Measurements from ENCODE around the gene SHISA3. TPM values are rescaled to one million over a fixed set of nuclear protein-coding genes. Genes with fewer than 3 reads are reported as not detected.
"Not testable (repeated sequence)": the region's sequence is repeated elsewhere in the genome, so short reads cannot be mapped to it uniquely, and the experiment has no call there.

Gene SHISA3
- total RNA-seq, 4 donors from 2014 or later, result 1.2 to 5.8 (median 1.5) TPM

GRCh38 chr4:42364266-42365053, 32.8 kb upstream of the SHISA3 start:
- DNase-seq, result no peak
- TF ChIP-seq POLR2A (IDR thresholded peaks at IDR 0.05) (no peak), CTCF (IDR thresholded peaks at IDR 0.05) (no peak)
- no peaks in the 10 kb centered on the region for H3K36me3 ChIP-seq
- no peak overlapping the region for H3K4me3 ChIP-seq
- no peaks in the 10 kb centered on the region for H3K27me3 ChIP-seq
- no peaks in the 10 kb centered on the region for H3K4me1 ChIP-seq
- H3K27ac ChIP-seq, result no peak overlapping the region
- no peaks in the 10 kb centered on the region for H3K9me3 ChIP-seq

GRCh38 chr4:42366959-42367358, 30.3 kb upstream of the SHISA3 start:
- Histone ChIP-seq H3K4me3 (no peak overlapping the region), H3K27me3 (no peaks in the 10 kb centered on the region)

GRCh38 chr4:42369489-42369888, 27.8 kb upstream of the SHISA3 start:
- Histone ChIP-seq H3K36me3 (no peaks in the 10 kb centered on the region), H3K9me3 (no peaks in the 10 kb centered on the region), H3K27ac (no peak overlapping the region), H3K4me1 (no peaks in the 10 kb centered on the region), H3K27me3 (no peaks in the 10 kb centered on the region), H3K4me3 (no peak overlapping the region)
- TF ChIP-seq CTCF (IDR thresholded peaks at IDR 0.05) (no peak), POLR2A (IDR thresholded peaks at IDR 0.05) (no peak)
- no peak for DNase-seq

More at GRCh38 chr4:42366959-42367358, 30.3 kb upstream of the SHISA3 start:
- no peaks in the 10 kb centered on the region for H3K4me1 ChIP-seq
- H3K9me3 ChIP-seq, result no peaks in the 10 kb centered on the region
- DNase-seq, result no peak
- no peak for TF ChIP-seq CTCF (IDR thresholded peaks at IDR 0.05)
- no peak for TF ChIP-seq POLR2A (IDR thresholded peaks at IDR 0.05)
- H3K27ac ChIP-seq, result no peak overlapping the region
- H3K36me3 ChIP-seq, result no peaks in the 10 kb centered on the region

GRCh38 chr4:42371305-42372252, 25.7 kb upstream of the SHISA3 start:
- no peaks in the 10 kb centered on the region for H3K4me1 ChIP-seq
- no peak overlapping the region for H3K27ac ChIP-seq
- no peaks in the 10 kb centered on the region for H3K9me3 ChIP-seq
- H3K27me3 ChIP-seq, result no peaks in the 10 kb centered on the region
- DNase-seq, result no peak
- no peaks in the 10 kb centered on the region for H3K36me3 ChIP-seq
- H3K4me3 ChIP-seq, result no peak overlapping the region
- TF ChIP-seq POLR2A (IDR thresholded peaks at IDR 0.05), result no peak
- peak in 5 of 6 experiments; percentile 11 to 58 (median 51) for TF ChIP-seq CTCF (IDR thresholded peaks at IDR 0.05)

- H3K27ac ChIP-seq, H3K9me3 ChIP-seq, DNase-seq, H3K4me1 ChIP-seq, H3K27me3 ChIP-seq, H3K4me3 ChIP-seq, H3K36me3 ChIP-seq: not testable (repeated sequence)
Measured at GRCh38 chr4:42372303-42372702, 25.0 kb upstream of the SHISA3 start.

- H3K36me3 ChIP-seq, result no peaks in the 10 kb centered on the region
- H3K4me1 ChIP-seq, result no peaks in the 10 kb centered on the region
- no peak overlapping the region for H3K27ac ChIP-seq
- no peaks in the 10 kb centered on the region for H3K27me3 ChIP-seq
- H3K4me3 ChIP-seq, result no peak overlapping the region
- TF ChIP-seq POLR2A (IDR thresholded peaks at IDR 0.05) (no peak), CTCF (IDR thresholded peaks at IDR 0.05) (no peak)
- H3K9me3 ChIP-seq, result no peaks in the 10 kb centered on the region
- no peak for DNase-seq
Measured at GRCh38 chr4:42377497-42377896, 19.8 kb upstream of the SHISA3 start.
